K562 (cell line): ENCODE results near the gene ZNF135. TPM values are rescaled to one million over a fixed set of nuclear protein-coding genes. Genes with fewer than 3 reads are reported as not detected.

Experiments
- ATAC-seq: fragments of 200-7000 bp; cut with Tn5 transposase; 3 replicates; pipeline ENCODE4 v1.9.1; 2020; ENCODE audit warnings: moderate library complexity
- BruUV-seq: library from RNA; stranded (reverse); fragments of 400-500 nt; replicated peaks from 2 replicates; lab custom pipeline; 2021; lab: Mats Ljungman, UMichigan
- CTCF ChIA-PET: fragments of 300-600 bp; formaldehyde crosslinking; extraction: SDS; loops from one replicate; lab custom pipeline; 2021; ENCODE audit warnings: low intra/inter-chr PET ratio; lab: Yijun Ruan, JAX
- POLR2A ChIA-PET: fragments of 300-600, 350-650 bp; sonication (Branson Sonifier 250); formaldehyde crosslinking; extraction: SDS; loops from one replicate; lab custom pipeline; 2021; ENCODE audit warnings: antibody characterized with exemption, inconsistent platforms; lab: Yijun Ruan, JAX
- DNase-seq, 4 experiments: peaks; one replicate each; pipeline versions ENCODE4 v3.0.0 to v3.0.0-alpha.2; 2011 to 2018; ENCODE audit warnings: low spot score in 3 of 4, mixed read lengths in 3 of 4; ENCODE audit errors: extremely low read depth in 1 of 4
- FAIRE-seq: peaks from 2 replicates; lab custom pipeline; 2011; peaks lifted over from hg19 to GRCh38; lab: Jason Lieb, UNC
- H2AFZ ChIP-seq: 2 replicates; pipeline ENCODE4 v1.6.0; 2011; ENCODE audit warnings: low read depth, low read length, control low read depth, inconsistent platforms
- H3K27ac ChIP-seq: fragments of 200-600 bp; 3 replicates; pipeline ENCODE4 v1.8.0; 2011; ENCODE audit warnings: low read depth, mild to moderate bottlenecking, control low read depth, inconsistent platforms, low read length, moderate library complexity, mixed read lengths; ENCODE audit errors: extremely low read depth
- H3K27me3 ChIP-seq, 2 experiments: fragments of 300-600 bp in 1 of 2; 2 replicates in 1 of 2; 3 replicates in 1 of 2; pipeline versions ENCODE4 v1.6.0 to v1.8.0; 2011; ENCODE audit warnings: inconsistent platforms in 2 of 2, low read length in 2 of 2, mild to moderate bottlenecking in 1 of 2, mixed read lengths in 1 of 2, moderate library complexity in 1 of 2; ENCODE audit not compliant: control insufficient read depth in 2 of 2, insufficient read depth in 2 of 2
- H3K36me3 ChIP-seq: fragments of 300-600 bp; 3 replicates; pipeline ENCODE4 v1.8.0; 2011; ENCODE audit warnings: mild to moderate bottlenecking, low read length, inconsistent platforms; ENCODE audit not compliant: control insufficient read depth, insufficient read depth
- H3K4me1 ChIP-seq, 2 experiments: fragments of 200-600 bp in 1 of 2; replicated peaks in 1 of 2; 2 replicates in 1 of 2; 3 replicates in 1 of 2; pipeline versions ENCODE4 v1.5.1 to v1.8.0; 2011; ENCODE audit warnings: inconsistent platforms in 2 of 2, low read length in 2 of 2, mild to moderate bottlenecking in 1 of 2, mixed read lengths in 1 of 2, moderate library complexity in 1 of 2; ENCODE audit not compliant: control insufficient read depth in 2 of 2, insufficient read depth in 2 of 2
- H3K4me2 ChIP-seq: 2 replicates; pipeline ENCODE4 v1.6.1; 2011; ENCODE audit warnings: low read length, control low read depth, inconsistent platforms, mixed read lengths; ENCODE audit not compliant: insufficient read depth
- H3K4me3 ChIP-seq: fragments of 200-600 bp; sonication (generic), shearing (Covaris generic); 2 replicates; pipeline ENCODE4 v1.5.1; 2016; ENCODE audit warnings: control low read depth, inconsistent platforms
- H3K79me2 ChIP-seq: fragments of 200-600 bp; 3 replicates; pipeline ENCODE4 v1.8.0; 2011; ENCODE audit warnings: low read length, inconsistent platforms; ENCODE audit not compliant: control insufficient read depth, insufficient read depth
- H3K9ac ChIP-seq, 2 experiments: 2 replicates each; pipeline versions ENCODE4 v1.6.0 to v1.6.1; 2011; ENCODE audit warnings: low read depth in 2 of 2, low read length in 2 of 2, control low read depth in 1 of 2, inconsistent platforms in 1 of 2, mild to moderate bottlenecking in 1 of 2, mixed read lengths in 1 of 2; ENCODE audit not compliant: insufficient read depth in 1 of 2
- H3K9me1 ChIP-seq: one replicate; pipeline ENCODE4 v1.6.0; 2011; ENCODE audit warnings: inconsistent platforms, mild to moderate bottlenecking, low read length, moderate library complexity; ENCODE audit not compliant: control insufficient read depth, insufficient read depth
- H3K9me3 ChIP-seq: replicated peaks from 2 replicates; pipeline ENCODE4 v1.5.1; 2011; ENCODE audit warnings: low read depth, low read length, inconsistent platforms; ENCODE audit not compliant: control insufficient read depth, insufficient read depth
- H4K20me1 ChIP-seq: replicated peaks from 2 replicates; pipeline ENCODE4 v1.6.1; 2011; ENCODE audit warnings: low read length, inconsistent platforms, mixed read lengths; ENCODE audit not compliant: control insufficient read depth, insufficient read depth
- ATF1 ChIP-seq, 2 experiments: fragments of 450-650 bp in 1 of 2; IDR thresholded peaks; 2 replicates each; pipeline ENCODE4 v1.6.1; 2016; ENCODE audit warnings: missing compliant biosample characterization in 1 of 2, missing genetic modification characterization in 1 of 2
- CXXC5 ChIP-seq: fragments of 250-450 bp; sonication (Bioruptor Pico); IDR thresholded peaks from 2 replicates; pipeline ENCODE4 v1.8.0; 2022; ENCODE audit warnings: inconsistent platforms, mild to moderate bottlenecking, moderate library complexity
- GATA2 ChIP-seq: sonication (generic); formaldehyde crosslinking; IDR thresholded peaks from 2 replicates; pipeline ENCODE4 v1.4.0; 2020; ENCODE audit warnings: mild to moderate bottlenecking, missing genetic modification reagents
- MXD1 ChIP-seq: fragments of 250-450 bp; sonication (Bioruptor Pico); IDR thresholded peaks from 2 replicates; pipeline ENCODE4 v1.8.0; 2021; ENCODE audit warnings: borderline replicate concordance, mild to moderate bottlenecking, moderate library complexity; ENCODE audit not compliant: poor library complexity, severe bottlenecking
- NR2C2 ChIP-seq, 2 experiments: fragments of 200-800 bp in 1 of 2; sonication (Bioruptor generic) in 1 of 2; sonication (generic) in 1 of 2; formaldehyde crosslinking in 1 of 2; IDR thresholded peaks; 2 replicates each; pipeline versions ENCODE4 v1.6.1 to v1.8.0; 2016 to 2022; ENCODE audit warnings: mild to moderate bottlenecking in 1 of 2, missing compliant biosample characterization in 1 of 2, missing genetic modification characterization in 1 of 2, missing genetic modification reagents in 1 of 2
- POU5F1 ChIP-seq: fragments of 150-350 bp; IDR thresholded peaks from 2 replicates; pipeline ENCODE4 v1.6.1; 2014; ENCODE audit warnings: borderline replicate concordance, low read length, low read depth, mild to moderate bottlenecking; ENCODE audit not compliant: partially characterized antibody
- U2AF2 ChIP-seq: fragments of 200-400 bp; formaldehyde crosslinking; optimal IDR thresholded peaks from 2 replicates; pipeline ENCODE3; 2017; ENCODE audit warnings: low read depth, mild to moderate bottlenecking, low read length
- WGBS: fragments of 100-300 bp; shearing (Covaris generic); methylation state at CpG from one replicate; pipeline ENCODE4 v1.1.6; 2016; ENCODE audit warnings: low coverage, mixed read lengths; ENCODE audit not compliant: insufficient coverage; ENCODE audit errors: missing lambda C conversion rate; 5-methylcytosine and 5-hydroxymethylcytosine counted together
- in situ Hi-C: fragments of 300-500 bp; cut with MboI; formaldehyde crosslinking; loops from 4 replicates; pipeline ENCODE4 v1.15.0; 2018; ENCODE audit warnings: inconsistent platforms, mixed read lengths
- intact Hi-C: fragments of 100-400 bp; cut with micrococcal nuclease; formaldehyde crosslinking; loops from 2 replicates; pipeline ENCODE4 v1.14.2; 2022
- polyA plus RNA-seq, 8 experiments: library from polyadenylated mRNA; depleted of rRNA in 4 of 8; stranded (reverse) in 5 of 8; unstranded in 3 of 8; fragments of >200 nt; fragmentation: Nextera tagmentation in 2 of 8; fragmentation: Illumina TruSeq in 1 of 8; extraction: Ambion mirVana in 2 of 8; extraction: Trizol in 1 of 8; gene quantifications; 2 replicates each; pipeline versions ENCODE4 v1.2.1 to v1.2.3, GENCODE V29; 2011 to 2014; ENCODE audit warnings: inconsistent platforms in 1 of 8, missing spikeins in 1 of 8
- total RNA-seq, 7 experiments: library from RNA; depleted of rRNA in 6 of 7; stranded (reverse); fragments of >200 nt in 6 of 7; fragmentation: Illumina TruSeq in 2 of 7; extraction: Trizol in 2 of 7; gene quantifications; 2 replicates each; pipeline versions ENCODE4 v1.2.1 to v1.2.3, GENCODE V29; 2011 to 2021; ENCODE audit warnings: low replicate concordance in 1 of 7
- TF ChIP-seq, protein P1 (sequence below): fragments of 250-450 bp; sonication (Bioruptor Pico); IDR thresholded peaks from 2 replicates; pipeline ENCODE4 v1.5.0; 2020; ENCODE audit warnings: mild to moderate bottlenecking, borderline replicate concordance

ZNF135 gene
- total and polyA plus RNA-seq, 9 of the 15 experiments (the other 6 are each of a cell fraction or from before 2014, with no cell fraction given), result not detected

DNA sequence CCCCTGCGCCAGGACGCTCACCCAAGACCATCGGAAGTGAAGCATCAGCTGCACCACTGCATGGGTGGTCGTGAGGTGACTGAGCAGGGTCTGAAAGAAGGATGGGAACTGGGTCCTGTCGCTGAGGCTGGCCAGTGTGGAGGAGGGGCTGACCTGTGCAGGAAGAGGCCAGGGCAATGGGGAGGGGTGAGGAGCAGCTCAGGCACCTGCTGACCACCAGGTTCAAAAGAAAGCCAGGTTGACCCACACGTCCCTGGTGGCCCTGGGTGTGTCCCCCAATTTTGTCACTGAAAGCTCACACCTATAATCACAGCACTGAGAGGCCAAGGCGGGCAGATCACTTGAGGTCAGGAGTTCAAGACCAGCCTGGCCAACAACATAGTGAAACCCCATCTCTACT is 39.0 kb upstream of the ZNF135 start:
- CTCF ChIA-PET, result no interaction called here

More for the DNA sequence above, 39.0 kb upstream of the ZNF135 start:
- Histone ChIP-seq H3K9ac (no peak overlapping the region), H3K9me1 (no peaks in the 10 kb centered on the region), H3K79me2 (no peaks in the 10 kb centered on the region), H3K36me3 (no peaks in the 10 kb centered on the region), H2AFZ (no peak overlapping the region), H3K27ac (no peak overlapping the region), H3K4me3 (no peak overlapping the region), H3K4me2 (no peak overlapping the region), H4K20me1 (no peaks in the 10 kb centered on the region), H3K27me3 (no peaks in the 10 kb centered on the region), H3K9me3 (no peaks in the 10 kb centered on the region), H3K4me1 (no peaks in the 10 kb centered on the region)
- no TSS peak for BruUV-seq
- in situ Hi-C loops (loop anchor here (10.0 kb wide), 1 partner anchor 135 kb away; the partner anchor contains the start of gene ZNF329), intact Hi-C loops (no loop called here)
- FAIRE-seq (no peak), DNase-seq (no peak), ATAC-seq (no peak)
- WGBS, result 2% methylated on average over 7 of the region's 7 CpGs
- POLR2A ChIA-PET, result no interaction called here
- TF ChIP-seq MXD1 (CRISPR knock-in tag), result no peak
- TF ChIP-seq GATA2, result no peak
- TF ChIP-seq U2AF2, result no peak
- no peak for TF ChIP-seq CXXC5
- no peak for TF ChIP-seq POU5F1
- TF ChIP-seq ATF1 (CRISPR knock-in tag; IDR thresholded peaks at IDR 0.05), result no peak
- TF ChIP-seq ATF1 (tag; IDR thresholded peaks at IDR 0.05), result no peak
- no peak for TF ChIP-seq NR2C2 (CRISPR knock-in tag; IDR thresholded peaks at IDR 0.05)
- no peak for TF ChIP-seq NR2C2 (tag; IDR thresholded peaks at IDR 0.05)
- TF ChIP-seq, protein P1, sequence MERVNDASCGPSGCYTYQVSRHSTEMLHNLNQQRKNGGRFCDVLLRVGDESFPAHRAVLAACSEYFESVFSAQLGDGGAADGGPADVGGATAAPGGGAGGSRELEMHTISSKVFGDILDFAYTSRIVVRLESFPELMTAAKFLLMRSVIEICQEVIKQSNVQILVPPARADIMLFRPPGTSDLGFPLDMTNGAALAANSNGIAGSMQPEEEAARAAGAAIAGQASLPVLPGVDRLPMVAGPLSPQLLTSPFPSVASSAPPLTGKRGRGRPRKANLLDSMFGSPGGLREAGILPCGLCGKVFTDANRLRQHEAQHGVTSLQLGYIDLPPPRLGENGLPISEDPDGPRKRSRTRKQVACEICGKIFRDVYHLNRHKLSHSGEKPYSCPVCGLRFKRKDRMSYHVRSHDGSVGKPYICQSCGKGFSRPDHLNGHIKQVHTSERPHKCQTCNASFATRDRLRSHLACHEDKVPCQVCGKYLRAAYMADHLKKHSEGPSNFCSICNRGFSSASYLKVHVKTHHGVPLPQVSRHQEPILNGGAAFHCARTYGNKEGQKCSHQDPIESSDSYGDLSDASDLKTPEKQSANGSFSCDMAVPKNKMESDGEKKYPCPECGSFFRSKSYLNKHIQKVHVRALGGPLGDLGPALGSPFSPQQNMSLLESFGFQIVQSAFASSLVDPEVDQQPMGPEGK (CRISPR knock-in tag), result no peak
